Upper lobe of right lung (tissue), 1 donor: ENCODE measurements around the gene PPFIA1. TPM values are rescaled to one million over a fixed set of nuclear protein-coding genes. Genes with fewer than 3 reads are reported as not detected.

Source experiments
- ATAC-seq: fragments of 200-7000 bp; cut with Tn5 transposase; one replicate; pipeline ENCODE4 v1.9.1; 2020; ENCODE audit warnings: mild to moderate bottlenecking, moderate library complexity
- DNase-seq: peaks from one replicate; pipeline ENCODE4 v3.0.0-alpha.2; 2020
- H3K27ac ChIP-seq: fragments of 200-600 bp; one replicate; pipeline ENCODE4 v1.8.0; 2022
- H3K27me3 ChIP-seq: fragments of 200-600 bp; one replicate; pipeline ENCODE4 v1.8.0; 2022; ENCODE audit warnings: mild to moderate bottlenecking
- H3K36me3 ChIP-seq: fragments of 200-600 bp; one replicate; pipeline ENCODE4 v1.8.0; 2022
- H3K4me1 ChIP-seq: fragments of 200-600 bp; one replicate; pipeline ENCODE4 v1.8.0; 2022
- H3K4me3 ChIP-seq: fragments of 200-600 bp; one replicate; pipeline ENCODE4 v1.8.0; 2022; ENCODE audit warnings: mild to moderate bottlenecking
- H3K9me3 ChIP-seq: fragments of 200-600 bp; one replicate; pipeline ENCODE4 v1.8.0; 2022
- CTCF ChIP-seq: fragments of 200-600 bp; IDR thresholded peaks from one replicate; pipeline ENCODE4 v1.8.0; 2022; ENCODE audit warnings: antibody characterized with exemption
- intact Hi-C: fragments of 100-400 bp; cut with DNase I; formaldehyde crosslinking; loops from one replicate; pipeline ENCODE4 v1.11.0; 2022
- total RNA-seq: library from RNA; stranded (reverse); fragmentation: NEBNext Ultra II Directional; extraction: Animal tissue kit (Norgen Biotek cat#: 25700); gene quantifications from one replicate; pipeline ENCODE4 v1.2.1, GENCODE V29; 2021
- donor health status: DM: no; HTN: yes; CAD: no; lungs with severe emphysema.

PPFIA1 gene
- total RNA-seq, 1 donor from 2014 or later, result 73.3 TPM

- intact Hi-C loops, result no loop called here
- Histone ChIP-seq H3K4me1 (peaks cover 5% of the 10 kb centered on the region), H3K36me3 (peaks cover 49% of the 10 kb centered on the region), H3K4me3 (no peak overlapping the region), H3K27me3 (no peaks in the 10 kb centered on the region), H3K27ac (no peak overlapping the region), H3K9me3 (no peaks in the 10 kb centered on the region)
- TF ChIP-seq CTCF, result no peak
- ATAC-seq (no peak), DNase-seq (no peak)
These were observed 27.9 kb downstream of the PPFIA1 start for GRCh38 chr11:70298243-70298915.

- H3K4me3 ChIP-seq, result no peak overlapping the region
- DNase-seq (no peak), ATAC-seq (no peak)
- H3K9me3 ChIP-seq, result no peaks in the 10 kb centered on the region
- H3K4me1 ChIP-seq, result peaks cover 10% of the 10 kb centered on the region
- H3K27me3 ChIP-seq, result no peaks in the 10 kb centered on the region
- no peak for TF ChIP-seq CTCF
- no peak overlapping the region for H3K27ac ChIP-seq
- intact Hi-C loops, result no loop called here
- peaks cover 39% of the 10 kb centered on the region for H3K36me3 ChIP-seq
These were observed 29.1 kb downstream of the PPFIA1 start for GRCh38 chr11:70299636-70300035.

- no peak for TF ChIP-seq CTCF
- ATAC-seq (no peak), DNase-seq (no peak)
- H3K27ac ChIP-seq, result no peak overlapping the region
- H3K27me3 ChIP-seq, result no peaks in the 10 kb centered on the region
- peaks cover 43% of the 10 kb centered on the region for H3K36me3 ChIP-seq
- H3K4me1 ChIP-seq, result peaks cover 10% of the 10 kb centered on the region
- H3K4me3 ChIP-seq, result no peak overlapping the region
- no peaks in the 10 kb centered on the region for H3K9me3 ChIP-seq
- intact Hi-C loops, result no loop called here
These were observed 30.7 kb downstream of the PPFIA1 start for GRCh38 chr11:70301191-70301590.

GRCh38 chr11:70301721-70302418 is 31.4 kb downstream of the PPFIA1 start:
- intact Hi-C loops, result no loop called here
- Histone ChIP-seq H3K27me3 (no peaks in the 10 kb centered on the region), H3K27ac (no peak overlapping the region), H3K4me3 (no peak overlapping the region), H3K9me3 (no peaks in the 10 kb centered on the region), H3K36me3 (peaks cover 45% of the 10 kb centered on the region), H3K4me1 (peaks cover 10% of the 10 kb centered on the region)
- DNase-seq, result no peak
- ATAC-seq, result no peak
- TF ChIP-seq CTCF, result no peak

GRCh38 chr11:70302419-70302752 is 31.9 kb downstream of the PPFIA1 start:
- peaks cover 10% of the 10 kb centered on the region for H3K4me1 ChIP-seq
- peaks cover 42% of the 10 kb centered on the region for H3K36me3 ChIP-seq
- DNase-seq, result no peak
- no peak for ATAC-seq
- H3K4me3 ChIP-seq, result no peak overlapping the region
- TF ChIP-seq CTCF, result no peak
- H3K27me3 ChIP-seq, result no peaks in the 10 kb centered on the region
- intact Hi-C loops, result no loop called here
- no peak overlapping the region for H3K27ac ChIP-seq
- H3K9me3 ChIP-seq, result no peaks in the 10 kb centered on the region
